K562 (cell line): ENCODE data around the gene ITGBL1. TPM values are rescaled to one million over a fixed set of nuclear protein-coding genes. Genes with fewer than 3 reads are reported as not detected.
A peak's percentile ranks its signal among the peaks of the same experiment; 100 is the strongest.

Experiments
- ATAC-seq: fragments of 200-7000 bp; cut with Tn5 transposase; 3 replicates; pipeline ENCODE4 v1.9.1; 2020; ENCODE audit warnings: moderate library complexity
- Bru-seq: library from RNA; stranded (reverse); fragments of 400-500 nt; gene quantifications from one replicate; lab custom pipeline; 2021; lab: Mats Ljungman, UMichigan
- BruChase-seq, 2 experiments: library from RNA; stranded (reverse); fragments of 400-500 nt; gene quantifications; one replicate each; lab custom pipeline; 2021; lab: Mats Ljungman, UMichigan
- BruUV-seq: library from RNA; stranded (reverse); fragments of 400-500 nt; replicated peaks from 2 replicates; lab custom pipeline; 2021; lab: Mats Ljungman, UMichigan
- CTCF ChIA-PET: fragments of 300-600 bp; formaldehyde crosslinking; extraction: SDS; loops from one replicate; lab custom pipeline; 2021; ENCODE audit warnings: low intra/inter-chr PET ratio; lab: Yijun Ruan, JAX
- POLR2A ChIA-PET: fragments of 300-600, 350-650 bp; sonication (Branson Sonifier 250); formaldehyde crosslinking; extraction: SDS; loops from one replicate; lab custom pipeline; 2021; ENCODE audit warnings: antibody characterized with exemption, inconsistent platforms; lab: Yijun Ruan, JAX
- DNase-seq, 4 experiments: peaks; one replicate each; pipeline versions ENCODE4 v3.0.0 to v3.0.0-alpha.2; 2011 to 2018; ENCODE audit warnings: low spot score in 3 of 4, mixed read lengths in 3 of 4; ENCODE audit errors: extremely low read depth in 1 of 4
- FAIRE-seq: peaks from 2 replicates; lab custom pipeline; 2011; peaks lifted over from hg19 to GRCh38; lab: Jason Lieb, UNC
- H2AFZ ChIP-seq: 2 replicates; pipeline ENCODE4 v1.6.0; 2011; ENCODE audit warnings: low read depth, low read length, control low read depth, inconsistent platforms
- H3K27ac ChIP-seq: fragments of 200-600 bp; 3 replicates; pipeline ENCODE4 v1.8.0; 2011; ENCODE audit warnings: low read depth, mild to moderate bottlenecking, control low read depth, inconsistent platforms, low read length, moderate library complexity, mixed read lengths; ENCODE audit errors: extremely low read depth
- H3K27me3 ChIP-seq, 2 experiments: fragments of 300-600 bp in 1 of 2; 2 replicates in 1 of 2; 3 replicates in 1 of 2; pipeline versions ENCODE4 v1.6.0 to v1.8.0; 2011; ENCODE audit warnings: inconsistent platforms in 2 of 2, low read length in 2 of 2, mild to moderate bottlenecking in 1 of 2, mixed read lengths in 1 of 2, moderate library complexity in 1 of 2; ENCODE audit not compliant: control insufficient read depth in 2 of 2, insufficient read depth in 2 of 2
- H3K36me3 ChIP-seq: fragments of 300-600 bp; 3 replicates; pipeline ENCODE4 v1.8.0; 2011; ENCODE audit warnings: mild to moderate bottlenecking, low read length, inconsistent platforms; ENCODE audit not compliant: control insufficient read depth, insufficient read depth
- H3K4me1 ChIP-seq, 2 experiments: fragments of 200-600 bp in 1 of 2; replicated peaks in 1 of 2; 2 replicates in 1 of 2; 3 replicates in 1 of 2; pipeline versions ENCODE4 v1.5.1 to v1.8.0; 2011; ENCODE audit warnings: inconsistent platforms in 2 of 2, low read length in 2 of 2, mild to moderate bottlenecking in 1 of 2, mixed read lengths in 1 of 2, moderate library complexity in 1 of 2; ENCODE audit not compliant: control insufficient read depth in 2 of 2, insufficient read depth in 2 of 2
- H3K4me2 ChIP-seq: 2 replicates; pipeline ENCODE4 v1.6.1; 2011; ENCODE audit warnings: low read length, control low read depth, inconsistent platforms, mixed read lengths; ENCODE audit not compliant: insufficient read depth
- H3K4me3 ChIP-seq: fragments of 200-600 bp; sonication (generic), shearing (Covaris generic); 2 replicates; pipeline ENCODE4 v1.5.1; 2016; ENCODE audit warnings: control low read depth, inconsistent platforms
- H3K79me2 ChIP-seq: fragments of 200-600 bp; 3 replicates; pipeline ENCODE4 v1.8.0; 2011; ENCODE audit warnings: low read length, inconsistent platforms; ENCODE audit not compliant: control insufficient read depth, insufficient read depth
- H3K9ac ChIP-seq, 2 experiments: 2 replicates each; pipeline versions ENCODE4 v1.6.0 to v1.6.1; 2011; ENCODE audit warnings: low read depth in 2 of 2, low read length in 2 of 2, control low read depth in 1 of 2, inconsistent platforms in 1 of 2, mild to moderate bottlenecking in 1 of 2, mixed read lengths in 1 of 2; ENCODE audit not compliant: insufficient read depth in 1 of 2
- H3K9me1 ChIP-seq: one replicate; pipeline ENCODE4 v1.6.0; 2011; ENCODE audit warnings: inconsistent platforms, mild to moderate bottlenecking, low read length, moderate library complexity; ENCODE audit not compliant: control insufficient read depth, insufficient read depth
- H3K9me3 ChIP-seq: replicated peaks from 2 replicates; pipeline ENCODE4 v1.5.1; 2011; ENCODE audit warnings: low read depth, low read length, inconsistent platforms; ENCODE audit not compliant: control insufficient read depth, insufficient read depth
- H4K20me1 ChIP-seq: replicated peaks from 2 replicates; pipeline ENCODE4 v1.6.1; 2011; ENCODE audit warnings: low read length, inconsistent platforms, mixed read lengths; ENCODE audit not compliant: control insufficient read depth, insufficient read depth
- RBFOX2 ChIP-seq: fragments of 200-400 bp; formaldehyde crosslinking; IDR thresholded peaks from 2 replicates; pipeline ENCODE4 v1.6.1; 2017; ENCODE audit warnings: low read depth, mild to moderate bottlenecking, low read length, moderate library complexity
- SP1 ChIP-seq: sonication (generic); formaldehyde crosslinking; IDR thresholded peaks from 2 replicates; pipeline ENCODE4 v1.8.1; 2022; ENCODE audit warnings: mild to moderate bottlenecking, missing genetic modification reagents
- WGBS: fragments of 100-300 bp; shearing (Covaris generic); methylation state at CpG from one replicate; pipeline ENCODE4 v1.1.6; 2016; ENCODE audit warnings: low coverage, mixed read lengths; ENCODE audit not compliant: insufficient coverage; ENCODE audit errors: missing lambda C conversion rate; 5-methylcytosine and 5-hydroxymethylcytosine counted together
- in situ Hi-C: fragments of 300-500 bp; cut with MboI; formaldehyde crosslinking; loops from 4 replicates; pipeline ENCODE4 v1.15.0; 2018; ENCODE audit warnings: inconsistent platforms, mixed read lengths
- intact Hi-C: fragments of 100-400 bp; cut with micrococcal nuclease; formaldehyde crosslinking; loops from 2 replicates; pipeline ENCODE4 v1.14.2; 2022
- long read RNA-seq, 3 experiments: library from polyadenylated mRNA in 2 of 3; library from RNA in 1 of 3; unstranded in 2 of 3; stranded (forward) in 1 of 3; transcript quantifications; one replicate each; pipeline ENCODE4 v2.0.0, GENCODE V29; 2019 to 2022
- polyA minus RNA-seq, 3 experiments: library from RNA; depleted of rRNA, polyadenylated mRNA; stranded (reverse); fragments of >200 nt; gene quantifications; 2 replicates each; pipeline ENCODE4 v1.2.3, GENCODE V29; 2011
- polyA plus RNA-seq, 8 experiments: library from polyadenylated mRNA; depleted of rRNA in 4 of 8; stranded (reverse) in 5 of 8; unstranded in 3 of 8; fragments of >200 nt; fragmentation: Nextera tagmentation in 2 of 8; fragmentation: Illumina TruSeq in 1 of 8; extraction: Ambion mirVana in 2 of 8; extraction: Trizol in 1 of 8; gene quantifications; 2 replicates each; pipeline versions ENCODE4 v1.2.1 to v1.2.3, GENCODE V29; 2011 to 2014; ENCODE audit warnings: inconsistent platforms in 1 of 8, missing spikeins in 1 of 8
- total RNA-seq, 7 experiments: library from RNA; depleted of rRNA in 6 of 7; stranded (reverse); fragments of >200 nt in 6 of 7; fragmentation: Illumina TruSeq in 2 of 7; extraction: Trizol in 2 of 7; gene quantifications; 2 replicates each; pipeline versions ENCODE4 v1.2.1 to v1.2.3, GENCODE V29; 2011 to 2021; ENCODE audit warnings: low replicate concordance in 1 of 7

ITGBL1 gene
- 0.39 and 1.8 TPM in 2 replicates for total RNA-seq (2011; cell fraction: chromatin; rRNA removed; ENCODE audit: low replicate concordance)
- total RNA-seq (2011; cell fraction: nucleolus; rRNA removed), result 0.50 and 0.79 TPM in 2 replicates
- 0.46 and 0.95 TPM in 2 replicates for total RNA-seq (2011; cell fraction: nucleoplasm; rRNA removed)
- total RNA-seq (2014; rRNA removed) (0.57 and 0.73 TPM in 2 replicates), total RNA-seq (2014; rRNA removed; fragmentation: Illumina TruSeq; extraction: Trizol) (0.29 and 0.33 TPM in 2 replicates), total RNA-seq (2015; rRNA removed; fragmentation: Illumina TruSeq; extraction: Trizol) (0.26 and 0.36 TPM in 2 replicates), total RNA-seq (2021) (0.20 and 0.33 TPM in 2 replicates), polyA plus RNA-seq (2011; rRNA removed) (0.04 TPM in 2 replicates), polyA plus RNA-seq (2014; fragmentation: Illumina TruSeq; extraction: Trizol) (0.25 and 0.26 TPM in 2 replicates), polyA plus RNA-seq (2014; fragmentation: Nextera tagmentation; extraction: Ambion mirVana) (under 1 TPM in 1 of 2 experiments, not detected in 1; 0.10 TPM), polyA plus RNA-seq (2014; rRNA removed) (0.32 and 0.53 TPM in 2 replicates), polyA minus RNA-seq (2011; rRNA and poly(A)+ RNA removed) (0.46 TPM in 1 of 2 replicates, not detected in the other), Bru-seq, nascent RNA (percentile 25 among the genes with signal in this experiment), BruChase-seq, experiment 1, labeled RNA remaining after a 2-hour chase (percentile 31 among the genes with signal in this experiment), BruChase-seq, experiment 2, labeled RNA remaining after a 6-hour chase (percentile 33 among the genes with signal in this experiment)
- polyA plus RNA-seq (2011; cell fraction: cytosol; rRNA removed), result 0.10 TPM in 1 of 2 replicates, not detected in the other
- polyA plus RNA-seq (2011; cell fraction: nucleus; rRNA removed), result 0.10 and 0.18 TPM in 2 replicates
- polyA plus RNA-seq (2012), result 0.31 and 0.69 TPM in 2 replicates
- not detected in 2 replicates for polyA minus RNA-seq (2011; cell fraction: cytosol; rRNA and poly(A)+ RNA removed)
- polyA minus RNA-seq (2011; cell fraction: nucleus; rRNA and poly(A)+ RNA removed), result 0.27 and 0.33 TPM in 2 replicates
- long read RNA-seq, experiment 1, result 0 reads
- long read RNA-seq, experiment 2, result 0 reads
- long read RNA-seq, experiment 3, partial matches to known transcripts, result 0 of 1 reads
- long read RNA-seq, experiment 3, other reads (novel, unspliced or antisense), result 1 of 1 reads

DNA sequence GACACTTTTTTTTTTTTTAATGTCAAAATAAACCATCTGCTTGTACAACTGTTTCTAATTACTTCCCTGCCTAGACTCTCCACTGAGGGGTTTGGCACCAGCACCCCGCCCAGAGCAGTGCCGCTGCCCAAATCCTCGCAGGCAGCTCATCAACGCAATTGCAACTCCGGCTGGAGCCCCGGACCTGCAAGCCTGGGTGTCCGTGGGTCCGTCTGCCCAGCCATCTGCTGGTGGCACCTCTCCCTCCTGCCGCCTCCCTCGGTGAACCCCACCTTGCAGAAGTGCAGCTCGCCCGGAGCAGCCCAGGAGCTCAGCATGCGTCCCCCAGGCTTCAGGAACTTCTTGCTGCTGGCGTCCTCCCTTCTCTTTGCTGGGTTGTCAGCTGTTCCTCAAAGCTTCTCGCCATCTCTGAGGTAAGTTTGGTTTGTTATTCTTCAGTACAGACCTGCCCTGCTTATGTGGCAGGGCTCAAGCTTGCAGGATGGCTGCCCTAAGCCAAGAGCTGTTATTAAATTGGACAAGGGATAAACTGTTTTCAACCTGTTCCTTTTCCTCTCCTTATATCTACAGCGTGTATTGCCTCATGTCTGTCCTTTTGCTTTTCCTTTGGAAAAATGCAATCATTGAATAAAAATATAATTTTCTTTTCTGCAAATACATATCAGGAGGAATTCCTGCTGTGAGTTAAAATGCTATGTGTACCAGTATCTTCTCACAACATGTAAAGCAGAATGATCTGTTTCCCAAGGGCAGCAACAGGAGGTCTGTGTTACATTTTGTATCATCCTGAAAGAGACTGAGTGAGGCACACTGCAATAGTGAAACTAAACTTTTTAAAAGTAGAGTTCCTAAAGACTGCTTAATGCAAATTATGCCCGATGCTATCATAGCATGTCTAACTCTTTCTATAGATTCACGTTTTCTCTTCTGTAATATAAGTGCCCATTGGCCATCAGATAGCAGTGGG lies at the start of gene ITGBL1:
ITGBL1 (plus strand) TSS at position 157 of the 967 bp plus-strand sequence; CDS start at position 316, 159 bp downstream.
- TF ChIP-seq SP1 (CRISPR knock-in tag), result no peak
- TF ChIP-seq RBFOX2, result no peak
- TF ChIP-seq, all 486 proteins: peak for 0
- H3K9me3 ChIP-seq, result no peaks in the 10 kb centered on the region
- H3K9me1 ChIP-seq, result no peaks in the 10 kb centered on the region
- WGBS, result 5% methylated on average over 12 of the region's 18 CpGs
- ChIA-PET POLR2A (no interaction called here), CTCF (no interaction called here)
- no peak within 1 kb of the TSS for H3K27ac ChIP-seq
- H2AFZ ChIP-seq, result no peak within 1 kb of the TSS
- no peak for DNase-seq
- no peaks in the 10 kb centered on the region for H4K20me1 ChIP-seq
- intact Hi-C loops (no loop called here), in situ Hi-C loops (no loop called here)
- no peaks in the 10 kb centered on the region for H3K27me3 ChIP-seq
- no peaks in the 10 kb centered on the region for H3K4me1 ChIP-seq
- H3K4me3 ChIP-seq, result no peak within 1 kb of the TSS
- no peak within 1 kb of the TSS for H3K9ac ChIP-seq
- BruUV-seq, result no TSS peak
- no peaks in the 10 kb centered on the region for H3K79me2 ChIP-seq
- H3K4me2 ChIP-seq, result no peak within 1 kb of the TSS
- no peak for FAIRE-seq
- H3K36me3 ChIP-seq, result no peaks in the 10 kb centered on the region
- no peak for ATAC-seq
